HG02678 (cell line): ENCODE data around the gene DCX.
"Not testable (repeated sequence)": the region's sequence is repeated elsewhere in the genome, so short reads cannot be mapped to it uniquely, and the experiment has no call there.

ENCODE experiments used
- ATAC-seq: cut with Tn5 transposase; IDR thresholded peaks from one replicate; pipeline ENCODE4 v1.9.1; 2021; ENCODE audit warnings: mild to moderate bottlenecking, moderate library complexity; ENCODE audit not compliant: unreplicated experiment

DCX gene

GRCh38 chrX:111375747-111376146 lies 36.2 kb downstream of the DCX start:
- no peak for ATAC-seq

GRCh38 chrX:111372086-111372485 lies 39.9 kb downstream of the DCX start:
- no peak for ATAC-seq

- no peak for ATAC-seq
Observed at GRCh38 chrX:111365770-111366325, 46.1 kb downstream of the DCX start.

- ATAC-seq, result no peak
Observed at GRCh38 chrX:111363741-111364140, 48.3 kb downstream of the DCX start.

GRCh38 chrX:111361751-111362150 lies 50.2 kb downstream of the DCX start:
- no peak for ATAC-seq

- ATAC-seq, result no peak
Observed at GRCh38 chrX:111360839-111361238, 51.2 kb downstream of the DCX start.

GRCh38 chrX:111355523-111356115 lies 56.4 kb downstream of the DCX start:
- no peak for ATAC-seq

- no peak for ATAC-seq
Observed at GRCh38 chrX:111354496-111354895, 57.5 kb downstream of the DCX start.

GRCh38 chrX:111353793-111354192 lies 58.2 kb downstream of the DCX start:
- ATAC-seq, result no peak

GRCh38 chrX:111352424-111352823 lies 59.6 kb downstream of the DCX start:
- ATAC-seq, result no peak

- ATAC-seq, result no peak
Observed at GRCh38 chrX:111349934-111350333, 62.1 kb downstream of the DCX start.

GRCh38 chrX:111349101-111349500 lies 62.9 kb downstream of the DCX start:
- no peak for ATAC-seq

- no peak for ATAC-seq
Observed at GRCh38 chrX:111348429-111348828, 63.6 kb downstream of the DCX start.

- not testable (repeated sequence) for ATAC-seq
Observed at GRCh38 chrX:111346150-111346549, 65.8 kb downstream of the DCX start.

GRCh38 chrX:111340054-111340453 lies 71.9 kb downstream of the DCX start:
- ATAC-seq, result no peak

- no peak for ATAC-seq
Observed at GRCh38 chrX:111339212-111339611, 72.8 kb downstream of the DCX start.

- no peak for ATAC-seq
Observed at GRCh38 chrX:111338095-111338698, 73.8 kb downstream of the DCX start.

GRCh38 chrX:111337067-111337637 lies 74.8 kb downstream of the DCX start:
- ATAC-seq, result no peak

- no peak for ATAC-seq
Observed at GRCh38 chrX:111336141-111336540, 75.9 kb downstream of the DCX start.

GRCh38 chrX:111329370-111329769 lies 82.6 kb downstream of the DCX start:
- no peak for ATAC-seq

GRCh38 chrX:111328858-111329257 lies 83.1 kb downstream of the DCX start:
- no peak for ATAC-seq

GRCh38 chrX:111322231-111322855 lies 89.6 kb downstream of the DCX start:
- no peak for ATAC-seq
